RWPE2 (cell line): ENCODE data around the gene ZBTB49.

ENCODE experiments used
- ATAC-seq: fragments of 200-7000 bp; cut with Tn5 transposase; 3 replicates; pipeline ENCODE4 v1.9.1; 2021; ENCODE audit warnings: low read depth
- DNase-seq: peaks from one replicate; pipeline ENCODE4 v3.0.0-alpha.2; 2020; ENCODE audit warnings: low spot score
- H3K27ac ChIP-seq: fragments of 450-650 bp; 2 replicates; pipeline ENCODE4 v1.5.1; 2017; ENCODE audit warnings: mild to moderate bottlenecking; ENCODE audit not compliant: poor library complexity, severe bottlenecking
- H3K27me3 ChIP-seq: fragments of 250-450 bp; sonication (Bioruptor Pico); 2 replicates; pipeline ENCODE4 v1.5.1; 2021; ENCODE audit warnings: mild to moderate bottlenecking, moderate library complexity; ENCODE audit not compliant: insufficient read depth, poor library complexity, severe bottlenecking
- H3K36me3 ChIP-seq: fragments of 250-450 bp; sonication (Bioruptor Pico); 2 replicates; pipeline ENCODE4 v1.5.1; 2020; ENCODE audit warnings: low read depth, mild to moderate bottlenecking, moderate library complexity
- H3K4me1 ChIP-seq: fragments of 250-450 bp; sonication (Bioruptor Pico); 2 replicates; pipeline ENCODE4 v1.5.1; 2021; ENCODE audit warnings: mild to moderate bottlenecking, moderate library complexity; ENCODE audit not compliant: insufficient read depth, poor library complexity, severe bottlenecking
- H3K4me3 ChIP-seq: fragments of 250-450 bp; sonication (Bioruptor Pico); 2 replicates; pipeline ENCODE4 v1.5.1; 2021; ENCODE audit warnings: mild to moderate bottlenecking, moderate library complexity; ENCODE audit not compliant: severe bottlenecking
- H3K9me3 ChIP-seq: fragments of 250-450 bp; sonication (Bioruptor Pico); 2 replicates; pipeline ENCODE4 v1.5.1; 2021; ENCODE audit warnings: mild to moderate bottlenecking, moderate library complexity; ENCODE audit not compliant: severe bottlenecking
- TF ChIP-seq, protein P1 (sequence below): fragments of 450-650 bp; IDR thresholded peaks from one replicate; pipeline ENCODE4 v1.5.1; 2017; ENCODE audit warnings: mild to moderate bottlenecking, moderate library complexity; ENCODE audit not compliant: poor library complexity, severe bottlenecking

ZBTB49 gene

DNA sequence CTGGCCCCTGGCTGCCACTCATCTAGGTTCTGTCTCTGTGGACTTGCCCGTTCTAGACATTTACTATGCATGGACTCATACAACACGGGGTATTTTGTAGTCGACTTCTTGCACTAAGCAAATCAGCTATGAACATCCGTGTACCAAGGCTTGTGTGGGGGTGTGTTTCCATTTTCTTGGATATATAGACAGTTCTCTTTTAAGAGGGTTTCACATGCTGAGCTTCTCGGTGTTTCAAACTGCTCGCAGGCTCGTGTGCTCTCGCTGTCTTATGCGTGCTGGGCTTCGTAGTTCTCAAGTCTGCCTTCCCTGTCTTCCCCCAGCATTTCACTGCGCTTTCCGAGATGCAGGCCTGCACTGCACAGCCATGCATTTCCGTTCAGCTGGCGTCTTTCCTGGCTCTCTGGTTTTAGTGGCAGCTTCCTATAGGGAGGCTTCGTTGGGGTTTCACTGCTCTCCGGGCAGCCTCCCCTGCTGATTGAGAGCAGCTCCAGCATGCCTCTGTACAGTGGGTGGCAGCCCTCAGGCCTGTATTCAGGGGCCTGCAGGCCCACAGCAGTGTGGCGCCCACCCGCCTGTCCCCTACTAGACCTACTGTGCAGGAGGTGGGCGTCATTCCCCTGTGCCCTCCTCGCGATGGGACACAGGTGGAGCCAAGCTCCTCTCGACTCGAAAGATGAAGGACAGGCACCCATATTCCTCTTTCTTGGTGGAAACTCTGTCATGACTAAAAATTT, 27.6 kb downstream of the ZBTB49 start:
- Histone ChIP-seq H3K4me3 (no peak overlapping the region), H3K36me3 (no peaks in the 10 kb centered on the region), H3K9me3 (no peaks in the 10 kb centered on the region), H3K4me1 (no peaks in the 10 kb centered on the region), H3K27ac (no peak overlapping the region), H3K27me3 (no peaks in the 10 kb centered on the region)
- no peak for ATAC-seq
- TF ChIP-seq, protein P1, sequence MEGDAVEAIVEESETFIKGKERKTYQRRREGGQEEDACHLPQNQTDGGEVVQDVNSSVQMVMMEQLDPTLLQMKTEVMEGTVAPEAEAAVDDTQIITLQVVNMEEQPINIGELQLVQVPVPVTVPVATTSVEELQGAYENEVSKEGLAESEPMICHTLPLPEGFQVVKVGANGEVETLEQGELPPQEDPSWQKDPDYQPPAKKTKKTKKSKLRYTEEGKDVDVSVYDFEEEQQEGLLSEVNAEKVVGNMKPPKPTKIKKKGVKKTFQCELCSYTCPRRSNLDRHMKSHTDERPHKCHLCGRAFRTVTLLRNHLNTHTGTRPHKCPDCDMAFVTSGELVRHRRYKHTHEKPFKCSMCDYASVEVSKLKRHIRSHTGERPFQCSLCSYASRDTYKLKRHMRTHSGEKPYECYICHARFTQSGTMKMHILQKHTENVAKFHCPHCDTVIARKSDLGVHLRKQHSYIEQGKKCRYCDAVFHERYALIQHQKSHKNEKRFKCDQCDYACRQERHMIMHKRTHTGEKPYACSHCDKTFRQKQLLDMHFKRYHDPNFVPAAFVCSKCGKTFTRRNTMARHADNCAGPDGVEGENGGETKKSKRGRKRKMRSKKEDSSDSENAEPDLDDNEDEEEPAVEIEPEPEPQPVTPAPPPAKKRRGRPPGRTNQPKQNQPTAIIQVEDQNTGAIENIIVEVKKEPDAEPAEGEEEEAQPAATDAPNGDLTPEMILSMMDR: no peak
- DNase-seq: peak; percentile 15

DNA sequence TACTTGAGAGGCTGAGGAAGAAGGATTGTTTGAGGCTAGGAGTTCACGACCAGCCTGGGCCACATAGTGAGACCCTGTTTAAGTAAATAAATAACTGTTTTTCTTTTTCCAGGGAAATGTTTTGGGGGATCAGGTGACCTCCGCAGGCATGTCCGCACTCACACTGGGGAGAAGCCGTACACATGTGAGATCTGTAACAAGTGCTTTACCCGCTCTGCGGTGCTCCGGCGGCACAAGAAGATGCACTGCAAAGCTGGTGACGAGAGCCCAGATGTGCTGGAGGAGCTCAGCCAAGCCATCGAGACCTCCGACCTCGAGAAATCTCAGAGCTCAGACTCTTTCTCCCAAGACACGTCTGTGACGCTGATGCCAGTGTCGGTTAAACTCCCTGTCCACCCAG, 30.5 kb downstream of the ZBTB49 start:
- Histone ChIP-seq H3K4me1 (no peaks in the 10 kb centered on the region), H3K27ac (no peak overlapping the region), H3K4me3 (no peak overlapping the region), H3K36me3 (no peaks in the 10 kb centered on the region), H3K9me3 (no peaks in the 10 kb centered on the region), H3K27me3 (no peaks in the 10 kb centered on the region)
- ATAC-seq (no peak), DNase-seq (peak; percentile 21)
- TF ChIP-seq, protein P1: no peak

- no peaks in the 10 kb centered on the region for H3K36me3 ChIP-seq
- H3K27ac ChIP-seq: no peak overlapping the region
- H3K9me3 ChIP-seq: no peaks in the 10 kb centered on the region
- ATAC-seq (no peak), DNase-seq (peak; percentile 33)
- no peaks in the 10 kb centered on the region for H3K27me3 ChIP-seq
- TF ChIP-seq, protein P1: no peak
- H3K4me3 ChIP-seq: no peak overlapping the region
- no peaks in the 10 kb centered on the region for H3K4me1 ChIP-seq
These were observed 31.1 kb downstream of the ZBTB49 start for GRCh38 chr4:4320951-4321714.

DNA sequence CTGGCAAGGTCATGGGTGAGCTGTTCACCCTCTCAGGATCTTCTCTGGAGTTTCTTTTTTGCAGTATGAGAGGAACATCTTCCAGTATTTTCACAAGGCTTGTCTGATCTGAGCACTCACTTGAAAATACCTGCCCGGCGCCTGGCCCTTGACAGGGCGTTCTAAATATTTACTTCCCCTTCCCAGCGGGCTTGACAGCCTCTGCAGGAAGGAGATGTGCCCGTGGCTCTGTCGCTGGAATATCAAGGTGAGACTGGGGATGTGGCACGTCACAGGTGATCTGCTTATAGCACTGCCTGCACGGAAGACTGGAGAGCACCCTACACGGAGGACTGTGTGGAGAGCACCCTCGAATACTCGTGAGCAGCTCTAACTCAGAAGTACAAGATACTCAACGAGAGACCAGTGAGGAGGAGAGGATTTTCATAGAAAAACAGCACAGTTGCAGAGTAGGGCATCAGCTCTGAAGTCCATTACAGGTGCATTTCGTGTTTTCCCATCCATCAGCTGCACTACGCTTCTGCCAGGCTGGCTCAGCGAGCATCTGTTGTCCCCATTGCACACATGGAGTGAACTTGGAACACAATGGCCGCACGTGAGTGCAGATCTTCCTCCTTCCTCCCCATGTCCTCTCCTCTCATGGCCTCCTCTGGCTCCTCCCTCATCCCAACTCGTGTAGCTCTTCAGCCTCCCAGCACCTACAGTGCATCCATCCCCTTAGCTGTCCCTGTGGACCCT, 32.1 kb downstream of the ZBTB49 start:
- no peaks in the 10 kb centered on the region for H3K36me3 ChIP-seq
- H3K4me1 ChIP-seq: no peaks in the 10 kb centered on the region
- TF ChIP-seq, protein P1: no peak
- no peaks in the 10 kb centered on the region for H3K27me3 ChIP-seq
- H3K4me3 ChIP-seq: no peak overlapping the region
- no peaks in the 10 kb centered on the region for H3K9me3 ChIP-seq
- H3K27ac ChIP-seq: no peak overlapping the region
- DNase-seq (peak; percentile 29), ATAC-seq (no peak)
